Measurements from ENCODE around the gene IFTAP.

- TF ChIP-seq, protein P1, sequence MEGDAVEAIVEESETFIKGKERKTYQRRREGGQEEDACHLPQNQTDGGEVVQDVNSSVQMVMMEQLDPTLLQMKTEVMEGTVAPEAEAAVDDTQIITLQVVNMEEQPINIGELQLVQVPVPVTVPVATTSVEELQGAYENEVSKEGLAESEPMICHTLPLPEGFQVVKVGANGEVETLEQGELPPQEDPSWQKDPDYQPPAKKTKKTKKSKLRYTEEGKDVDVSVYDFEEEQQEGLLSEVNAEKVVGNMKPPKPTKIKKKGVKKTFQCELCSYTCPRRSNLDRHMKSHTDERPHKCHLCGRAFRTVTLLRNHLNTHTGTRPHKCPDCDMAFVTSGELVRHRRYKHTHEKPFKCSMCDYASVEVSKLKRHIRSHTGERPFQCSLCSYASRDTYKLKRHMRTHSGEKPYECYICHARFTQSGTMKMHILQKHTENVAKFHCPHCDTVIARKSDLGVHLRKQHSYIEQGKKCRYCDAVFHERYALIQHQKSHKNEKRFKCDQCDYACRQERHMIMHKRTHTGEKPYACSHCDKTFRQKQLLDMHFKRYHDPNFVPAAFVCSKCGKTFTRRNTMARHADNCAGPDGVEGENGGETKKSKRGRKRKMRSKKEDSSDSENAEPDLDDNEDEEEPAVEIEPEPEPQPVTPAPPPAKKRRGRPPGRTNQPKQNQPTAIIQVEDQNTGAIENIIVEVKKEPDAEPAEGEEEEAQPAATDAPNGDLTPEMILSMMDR (IDR thresholded peaks at IDR 0.05; ENCODE audit: borderline replicate concordance, extremely low read depth, low read length, poor library complexity, severe bottlenecking), result no peak
- no peak for TF ChIP-seq EZH2 (IDR thresholded peaks at IDR 0.05; ENCODE audit: borderline replicate concordance, low read depth, low read length, severe bottlenecking)
Observed at GRCh38 chr11:36578458-36578857, 15.8 kb upstream of the IFTAP start.
